ENCODE data around the gene GABRB3. TPM values are rescaled to one million over a fixed set of nuclear protein-coding genes. Genes with fewer than 3 reads are reported as not detected.

GABRB3 gene
- polyA plus RNA-seq, 3 donors: 5.1 to 9.1 (median 6.5) TPM

GRCh38 chr15:26634319-26634718 is 138.5 kb downstream of the GABRB3 start:
- no peak for DNase-seq (ENCODE audit: low read depth in 3 of 3, low spot score in 2 of 3)

- DNase-seq (ENCODE audit: low read depth in 3 of 3, low spot score in 2 of 3): no peak
Measured at GRCh38 chr15:26632500-26632899, 140.4 kb downstream of the GABRB3 start.

GRCh38 chr15:26631894-26632293 is 141.0 kb downstream of the GABRB3 start:
- no peak for DNase-seq (ENCODE audit: low read depth in 3 of 3, low spot score in 2 of 3)

GRCh38 chr15:26630857-26631256 is 142.0 kb downstream of the GABRB3 start:
- DNase-seq (ENCODE audit: low read depth in 3 of 3, low spot score in 2 of 3): no peak

- no peak for DNase-seq (ENCODE audit: low read depth in 3 of 3, low spot score in 2 of 3)
Measured at GRCh38 chr15:26628879-26629529, 143.9 kb downstream of the GABRB3 start.

- DNase-seq (ENCODE audit: low read depth in 3 of 3, low spot score in 2 of 3): no peak
Measured at GRCh38 chr15:26628071-26628470, 144.8 kb downstream of the GABRB3 start.

- DNase-seq (ENCODE audit: low read depth in 3 of 3, low spot score in 2 of 3): no peak
Measured at GRCh38 chr15:26624128-26624527, 148.7 kb downstream of the GABRB3 start.

- no peak for DNase-seq (ENCODE audit: low read depth in 3 of 3, low spot score in 2 of 3)
Measured at GRCh38 chr15:26623071-26623470, 149.8 kb downstream of the GABRB3 start.

- peak in 2 of 3 donors; percentile 7 to 18 for DNase-seq (ENCODE audit: low read depth in 3 of 3, low spot score in 2 of 3)
Measured at GRCh38 chr15:26621816-26622215, 151.1 kb downstream of the GABRB3 start.

- no peak for DNase-seq (ENCODE audit: low read depth in 3 of 3, low spot score in 2 of 3)
Measured at GRCh38 chr15:26620528-26621458, 152.1 kb downstream of the GABRB3 start.

GRCh38 chr15:26615927-26616302 is 157.0 kb downstream of the GABRB3 start:
- DNase-seq (ENCODE audit: low read depth in 3 of 3, low spot score in 2 of 3): no peak

- DNase-seq (ENCODE audit: low read depth in 3 of 3, low spot score in 2 of 3): no peak
Measured at GRCh38 chr15:26615188-26615926, 157.5 kb downstream of the GABRB3 start.

GRCh38 chr15:26614734-26615133 is 158.1 kb downstream of the GABRB3 start:
- DNase-seq (ENCODE audit: low read depth in 3 of 3, low spot score in 2 of 3): no peak

GRCh38 chr15:26598704-26599103 is 174.2 kb downstream of the GABRB3 start:
- no peak for DNase-seq (ENCODE audit: low read depth in 3 of 3, low spot score in 2 of 3)

- DNase-seq (ENCODE audit: low read depth in 3 of 3, low spot score in 2 of 3): peak in 1 of 3 donors; percentile 10
Measured at GRCh38 chr15:26595611-26596010, 177.3 kb downstream of the GABRB3 start.

- DNase-seq (ENCODE audit: low read depth in 3 of 3, low spot score in 2 of 3): no peak
Measured at GRCh38 chr15:26590676-26591075, 182.2 kb downstream of the GABRB3 start.

- DNase-seq (ENCODE audit: low read depth in 3 of 3, low spot score in 2 of 3): no peak
Measured at GRCh38 chr15:26582840-26583239, 190.0 kb downstream of the GABRB3 start.

- DNase-seq (ENCODE audit: low read depth in 3 of 3, low spot score in 2 of 3): no peak
Measured at GRCh38 chr15:26580943-26581342, 191.9 kb downstream of the GABRB3 start.

- no peak for DNase-seq (ENCODE audit: low read depth in 3 of 3, low spot score in 2 of 3)
Measured at GRCh38 chr15:26572602-26573350, 200.1 kb downstream of the GABRB3 start.

- DNase-seq (ENCODE audit: low read depth in 3 of 3, low spot score in 2 of 3): no peak
Measured at GRCh38 chr15:26571346-26571745, 201.5 kb downstream of the GABRB3 start.

GRCh38 chr15:26565542-26565941 is 207.3 kb downstream of the GABRB3 start:
- DNase-seq (ENCODE audit: low read depth in 3 of 3, low spot score in 2 of 3): no peak
